SK-N-SH (cell line): ENCODE data around the gene TMEM225B. TPM values are rescaled to one million over a fixed set of nuclear protein-coding genes. Genes with fewer than 3 reads are reported as not detected.
A peak's percentile ranks its signal among the peaks of the same experiment; 100 is the strongest.

Experiments
- CHD2 ChIP-seq: fragments of 150-350 bp; IDR thresholded peaks from 2 replicates; pipeline ENCODE4 v1.6.1; 2018; ENCODE audit warnings: low read length; ENCODE audit not compliant: partially characterized antibody
- ELF1 ChIP-seq: IDR thresholded peaks from 2 replicates; pipeline ENCODE4 v1.4.0; 2012
- EP300 ChIP-seq, 2 experiments: IDR thresholded peaks; 2 replicates each; pipeline versions ENCODE4 v1.4.0 to v1.6.1; 2012; ENCODE audit warnings: borderline replicate concordance in 1 of 2, low read depth in 1 of 2, low read length in 1 of 2
- FOSL2 ChIP-seq: IDR thresholded peaks from 2 replicates; pipeline ENCODE4 v1.4.0; 2012; ENCODE audit warnings: low read depth, mild to moderate bottlenecking, moderate library complexity, borderline replicate concordance
- FOXJ3 ChIP-seq: sonication (generic); formaldehyde crosslinking; IDR thresholded peaks from 2 replicates; pipeline ENCODE4 v1.5.1; 2020; ENCODE audit warnings: mild to moderate bottlenecking, missing genetic modification reagents
- FOXM1 ChIP-seq: IDR thresholded peaks from 2 replicates; pipeline ENCODE4 v1.4.0; 2012; ENCODE audit warnings: low read depth, mild to moderate bottlenecking
- GATA2 ChIP-seq: sonication (generic); formaldehyde crosslinking; IDR thresholded peaks from 2 replicates; pipeline ENCODE4 v1.5.0; 2020; ENCODE audit warnings: mild to moderate bottlenecking, missing genetic modification reagents
- IRF3 ChIP-seq: fragments of 150-350 bp; IDR thresholded peaks from 2 replicates; pipeline ENCODE4 v1.6.1; 2016; ENCODE audit warnings: mild to moderate bottlenecking, low read depth, low read length
- JUND ChIP-seq: IDR thresholded peaks from 2 replicates; pipeline ENCODE4 v1.4.0; 2012
- MEF2A ChIP-seq: IDR thresholded peaks from 2 replicates; pipeline ENCODE4 v1.4.0; 2012; ENCODE audit warnings: low read depth, borderline replicate concordance
- MXI1 ChIP-seq: IDR thresholded peaks from 2 replicates; pipeline ENCODE4 v1.6.1; 2012; ENCODE audit warnings: mild to moderate bottlenecking, low read depth, low read length, improper control_type of control experiment
- NFIC ChIP-seq: IDR thresholded peaks from 2 replicates; pipeline ENCODE4 v1.4.0; 2012; ENCODE audit warnings: borderline replicate concordance
- NRF1 ChIP-seq: IDR thresholded peaks from 2 replicates; pipeline ENCODE4 v1.6.1; 2012; ENCODE audit warnings: low read depth, mild to moderate bottlenecking, low read length
- POLR2AphosphoS5 ChIP-seq: IDR thresholded peaks from 2 replicates; pipeline ENCODE4 v1.6.1; 2012; ENCODE audit warnings: low read depth, low read length
- RAD21 ChIP-seq: IDR thresholded peaks from 2 replicates; pipeline ENCODE4 v1.6.1; 2012; ENCODE audit warnings: mild to moderate bottlenecking, low read length
- RCOR1 ChIP-seq: fragments of 150-350 bp; IDR thresholded peaks from 2 replicates; pipeline ENCODE4 v1.6.1; 2017; ENCODE audit warnings: antibody characterized with exemption, low read length
- RFX5 ChIP-seq: IDR thresholded peaks from 2 replicates; pipeline ENCODE4 v1.6.1; 2012; ENCODE audit warnings: mild to moderate bottlenecking, improper control_type of control experiment, low read length
- RXRA ChIP-seq: IDR thresholded peaks from 2 replicates; pipeline ENCODE4 v1.4.0; 2012; ENCODE audit warnings: low read depth, mild to moderate bottlenecking, borderline replicate concordance
- SIN3A ChIP-seq: IDR thresholded peaks from 2 replicates; pipeline ENCODE4 v1.6.1; 2012; ENCODE audit warnings: low read depth, mild to moderate bottlenecking, low read length, moderate library complexity, borderline replicate concordance
- SMC3 ChIP-seq: IDR thresholded peaks from 2 replicates; pipeline ENCODE4 v1.6.1; 2012; ENCODE audit warnings: low read depth, low read length, improper control_type of control experiment
- TAF1 ChIP-seq: IDR thresholded peaks from 2 replicates; pipeline ENCODE4 v1.6.1; 2012; ENCODE audit warnings: low read depth, mild to moderate bottlenecking, low read length, moderate library complexity, borderline replicate concordance
- TCF12 ChIP-seq: IDR thresholded peaks from 2 replicates; pipeline ENCODE4 v1.4.0; 2012
- TEAD4 ChIP-seq: IDR thresholded peaks from 2 replicates; pipeline ENCODE4 v1.4.0; 2012; ENCODE audit warnings: mild to moderate bottlenecking, borderline replicate concordance; ENCODE audit not compliant: insufficient read depth
- YY1 ChIP-seq: IDR thresholded peaks from 2 replicates; pipeline ENCODE4 v1.4.0; 2012; ENCODE audit warnings: low read depth, mild to moderate bottlenecking
- ZBTB33 ChIP-seq: IDR thresholded peaks from 2 replicates; pipeline ENCODE4 v1.4.0; 2012; ENCODE audit warnings: low read depth, borderline replicate concordance
- polyA plus RNA-seq, 3 experiments: library from polyadenylated mRNA; depleted of rRNA; stranded (reverse); fragments of >200 nt; gene quantifications; 2 replicates each; pipeline ENCODE4 v1.2.3, GENCODE V29; 2012

Gene TMEM225B
- polyA plus RNA-seq, 1 of the 3 experiments (the other 2 are of a cell fraction), result 1.5 TPM

DNA sequence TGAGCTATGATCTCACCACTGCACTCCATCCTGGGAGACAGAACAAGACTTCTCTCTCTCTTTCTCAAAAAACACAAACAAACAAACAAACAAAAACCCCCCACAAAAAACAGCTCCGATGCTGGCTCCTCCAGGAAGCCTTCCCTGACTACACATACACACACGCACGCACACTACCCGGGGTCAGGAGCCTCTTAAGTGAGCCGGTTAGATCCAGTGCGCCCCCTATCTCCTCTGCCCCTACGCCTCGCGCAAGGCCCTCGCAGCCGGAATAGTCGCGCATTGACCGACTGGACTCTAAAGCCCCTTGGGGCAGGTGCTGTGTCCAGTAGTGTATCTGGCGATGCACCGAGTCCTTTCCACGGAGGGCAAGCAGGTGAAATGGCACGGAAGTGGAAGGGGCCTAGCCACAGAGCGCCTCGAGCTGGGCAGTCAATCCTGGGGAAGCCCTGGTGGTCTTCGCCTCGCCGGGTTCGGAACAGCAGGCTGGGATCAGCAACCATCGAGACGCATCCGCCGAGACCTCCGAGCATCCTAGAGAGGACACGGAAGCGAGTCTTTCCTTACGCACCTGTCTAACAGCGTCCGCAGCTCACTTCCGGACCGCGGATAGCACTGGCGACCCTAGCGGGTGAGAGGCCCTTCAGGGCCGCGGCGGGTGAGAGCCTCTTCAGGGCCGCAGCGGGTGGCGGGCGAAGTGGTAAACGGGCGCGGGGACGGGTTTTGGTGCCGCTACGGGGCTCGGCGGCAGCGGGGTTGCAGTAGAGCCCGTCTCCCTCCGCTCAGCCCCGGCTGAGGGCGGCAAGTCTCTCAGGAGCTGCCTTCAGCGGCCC, 18.5 kb downstream of the TMEM225B start, which contains the start of gene ZSCAN25 (continued):
- TF ChIP-seq EP300 (IDR thresholded peaks at IDR 0.05; ENCODE audit: borderline replicate concordance in 1 of 2, low read depth in 1 of 2, low read length in 1 of 2) (no peak), TAF1 (peak; percentile 98), TEAD4 (no peak), POLR2AphosphoS5 (peak; percentile 98), SIN3A (peak; percentile 86), FOXJ3 (CRISPR knock-in tag) (no peak), RFX5 (no peak), ELF1 (peak; percentile 96), FOXM1 (no peak), RXRA (no peak), JUND (no peak), CHD2 (peak; percentile 80), SMC3 (peak; percentile 49), IRF3 (no peak), ZBTB33 (0 out of 2 replicates have a peak, but pooled peaks have one; percentile 38), RAD21 (peak; percentile 62), MXI1 (peak; percentile 72; the same call in 1 of the 2 replicates), FOSL2 (no peak; the same call in 1 of the 2 replicates), NRF1 (peak; percentile 38; the same call in 1 of the 2 replicates), MEF2A (no peak), YY1 (peak; percentile 80), TCF12 (peak; percentile 40; the same call in 1 of the 2 replicates), GATA2 (CRISPR knock-in tag) (0 out of 2 replicates have a peak, but pooled peaks have one; percentile 19), RCOR1 (peak; percentile 32), NFIC (no peak; the same call in 1 of the 2 replicates)
